ENCODE results near the gene ACER1. TPM values are rescaled to one million over a fixed set of nuclear protein-coding genes. Genes with fewer than 3 reads are reported as not detected.
A peak's percentile ranks its signal among the peaks of the same experiment; 100 is the strongest.

Gene ACER1
- total and polyA plus RNA-seq, 2 of the 13 experiments (the other 11 are each of a cell fraction or from before 2014, with no cell fraction given) = not detected

- TF ChIP-seq UBTF (CRISPR knock-in tag; IDR thresholded peaks at IDR 0.05) (peak; percentile 80), PHF8 (CRISPR knock-in tag; IDR thresholded peaks at IDR 0.05) (peak; percentile 91), TMF1 (CRISPR knock-in tag; IDR thresholded peaks at IDR 0.05; ENCODE audit: low read depth) (0 out of 2 replicates have a peak, but pooled peaks have one; percentile 75), ZNF235 (CRISPR knock-in tag; IDR thresholded peaks at IDR 0.05; ENCODE audit: borderline replicate concordance) (0 out of 2 replicates have a peak, but pooled peaks have one; percentile 41), HNRNPH1 (optimal IDR thresholded peaks at IDR 0.05; ENCODE audit: low read depth, low read length) (no peak), KDM2A (CRISPR knock-in tag; IDR thresholded peaks at IDR 0.05; ENCODE audit: borderline replicate concordance, low read depth) (peak; percentile 68), MXD3 (CRISPR knock-in tag; IDR thresholded peaks at IDR 0.05) (no peak; the same call in 1 of the 2 replicates), SALL2 (CRISPR knock-in tag; IDR thresholded peaks at IDR 0.05) (peak; percentile 64; the same call in 1 of the 2 replicates), ELK4 (CRISPR knock-in tag; IDR thresholded peaks at IDR 0.05; ENCODE audit: borderline replicate concordance) (no peak), ETV5 (CRISPR knock-in tag; IDR thresholded peaks at IDR 0.05; ENCODE audit: borderline replicate concordance) (no peak), SNAI1 (CRISPR knock-in tag; IDR thresholded peaks at IDR 0.05; ENCODE audit: borderline replicate concordance) (no peak), GMEB1 (CRISPR knock-in tag; IDR thresholded peaks at IDR 0.05; ENCODE audit: borderline replicate concordance) (peak; percentile 76), NFE2L1 (CRISPR knock-in tag; IDR thresholded peaks at IDR 0.05; ENCODE audit: borderline replicate concordance) (0 out of 2 replicates have a peak, but pooled peaks have one; percentile 27), ZNF558 (CRISPR knock-in tag; IDR thresholded peaks at IDR 0.05; ENCODE audit: borderline replicate concordance) (0 out of 2 replicates have a peak, but pooled peaks have one; percentile 19), BATF2 (CRISPR knock-in tag; IDR thresholded peaks at IDR 0.05) (no peak), ZNF749 (CRISPR knock-in tag; IDR thresholded peaks at IDR 0.05; ENCODE audit: borderline replicate concordance) (peak; percentile 88; the same call in 1 of the 2 replicates), ZMYM2 (CRISPR knock-in tag; IDR thresholded peaks at IDR 0.05) (no peak), ZNF20 (CRISPR knock-in tag; IDR thresholded peaks at IDR 0.05) (no peak), PATZ1 (CRISPR knock-in tag; IDR thresholded peaks at IDR 0.05) (no peak), RAD21 (CRISPR knock-in tag; IDR thresholded peaks at IDR 0.05) (peak; percentile 41; the same call in 1 of the 2 replicates)
These were observed 39.2 kb upstream of the ACER1 start, which contains the start of gene ALKBH7 (continued) for GRCh38 chr19:6372594-6373095.
